Measurements from ENCODE around the gene RBM38.
"Not testable (repeated sequence)": the region's sequence is repeated elsewhere in the genome, so short reads cannot be mapped to it uniquely, and the experiment has no call there.

The RBM38 gene

DNA sequence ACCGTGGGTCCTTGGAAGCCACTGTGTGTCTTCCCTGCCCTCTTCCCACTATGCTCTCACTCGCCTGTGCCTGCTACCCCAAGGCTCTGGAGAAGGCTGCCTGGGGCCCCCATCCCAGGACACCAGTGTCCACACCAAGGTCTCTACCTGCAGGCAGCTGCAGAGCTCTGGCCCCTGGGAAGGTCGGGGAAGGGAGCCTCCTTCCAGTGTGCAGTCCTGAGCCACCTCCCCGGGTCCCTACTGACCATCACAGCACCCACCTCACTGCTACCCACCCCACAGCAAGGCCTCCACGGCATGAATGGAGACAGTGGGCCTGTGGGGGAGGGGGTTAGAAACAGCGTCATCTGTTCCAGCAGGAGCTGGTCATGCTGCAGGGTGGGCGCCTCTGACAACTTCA, 35.6 kb downstream of the RBM38 start:
- Histone ChIP-seq H3K27me3 (ENCODE audit: control insufficient read depth in 1 of 2, insufficient read depth in 2 of 2, low read length in 2 of 2) (no peaks in the 10 kb centered on the region), H3K27ac (ENCODE audit: low read depth, low read length) (no peak overlapping the region), H3K4me3 (ENCODE audit: low read depth in 1 of 2, low read length in 2 of 2) (no peak overlapping the region), H3K9me3 (ENCODE audit: low read length) (no peaks in the 10 kb centered on the region), H3K36me3 (ENCODE audit: insufficient read depth, low read length) (no peaks in the 10 kb centered on the region), H3K9ac (ENCODE audit: low read length) (no peak overlapping the region), H3K4me1 (ENCODE audit: insufficient read depth, low read length) (peaks cover 8% of the 10 kb centered on the region)

DNA sequence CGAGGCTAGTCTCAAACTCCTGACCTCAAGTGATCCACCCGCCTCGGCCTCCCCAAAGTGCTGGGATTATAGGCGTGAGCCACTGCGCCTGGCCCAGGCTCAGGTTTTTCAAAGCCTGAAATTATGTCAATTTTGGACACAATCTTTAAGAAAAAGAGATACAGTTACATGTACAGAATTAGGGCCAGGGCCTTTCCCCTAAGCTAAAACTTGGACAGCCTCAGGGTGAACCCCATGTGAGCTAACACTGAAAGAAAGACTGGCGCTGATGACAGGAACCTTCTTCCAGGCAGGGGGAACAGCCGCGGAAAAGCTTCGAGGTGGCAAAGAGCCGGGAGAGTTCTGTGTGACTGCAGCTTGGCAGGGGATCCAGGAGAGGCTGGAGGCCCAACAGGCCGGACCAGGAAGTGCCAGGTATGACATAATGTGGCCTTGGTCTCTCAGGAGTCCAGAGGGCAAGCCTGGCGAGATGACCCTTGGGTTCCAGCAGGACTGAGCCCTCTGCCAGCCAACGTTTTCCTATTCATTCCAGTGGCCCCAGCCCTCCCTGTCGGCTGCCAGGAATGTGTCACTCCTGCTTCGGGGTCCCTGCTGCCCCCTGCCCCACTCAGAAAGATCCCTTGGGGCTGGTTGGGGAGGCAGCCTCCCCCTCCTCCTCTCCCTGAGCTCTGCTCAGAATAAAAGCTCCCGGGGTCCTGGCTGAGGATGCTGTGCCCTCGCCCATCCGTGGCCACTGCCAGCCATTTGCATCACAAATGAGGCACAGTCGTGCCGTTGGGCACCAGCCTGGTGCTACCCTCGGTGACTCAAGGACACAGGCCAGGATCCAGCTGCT, 37.3 kb downstream of the RBM38 start:
- no peak overlapping the region for H3K4me3 ChIP-seq (ENCODE audit: low read depth in 1 of 2, low read length in 2 of 2)
- no peaks in the 10 kb centered on the region for H3K27me3 ChIP-seq (ENCODE audit: control insufficient read depth in 1 of 2, insufficient read depth in 2 of 2, low read length in 2 of 2)
- no peak overlapping the region for H3K9ac ChIP-seq (ENCODE audit: low read length)
- no peaks in the 10 kb centered on the region for H3K9me3 ChIP-seq (ENCODE audit: low read length)
- no peaks in the 10 kb centered on the region for H3K36me3 ChIP-seq (ENCODE audit: insufficient read depth, low read length)
- peaks cover 16% of the 10 kb centered on the region for H3K4me1 ChIP-seq (ENCODE audit: insufficient read depth, low read length)
- H3K27ac ChIP-seq (ENCODE audit: low read depth, low read length), result no peak overlapping the region

DNA sequence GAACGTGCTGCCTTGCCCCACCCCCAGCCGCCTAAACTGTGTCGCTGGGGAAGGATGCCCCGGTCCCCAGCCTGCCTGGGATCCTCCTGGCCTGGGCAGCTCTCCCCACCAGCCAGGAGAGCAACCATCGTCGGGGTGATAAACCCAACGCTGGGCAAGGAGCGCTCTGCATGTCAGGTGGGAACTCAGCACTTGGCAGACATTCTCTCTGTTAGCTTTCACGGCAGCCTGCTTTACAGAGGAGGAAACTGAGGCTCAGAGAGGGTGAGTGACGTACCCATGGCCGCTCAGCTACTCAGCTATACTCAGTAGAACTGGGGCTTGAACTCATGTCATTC, 37.9 kb downstream of the RBM38 start:
- Histone ChIP-seq H3K9ac (ENCODE audit: low read length) (no peak overlapping the region), H3K9me3 (ENCODE audit: low read length) (no peaks in the 10 kb centered on the region), H3K4me1 (ENCODE audit: insufficient read depth, low read length) (peaks cover 22% of the 10 kb centered on the region), H3K27ac (ENCODE audit: low read depth, low read length) (no peak overlapping the region), H3K27me3 (ENCODE audit: control insufficient read depth in 1 of 2, insufficient read depth in 2 of 2, low read length in 2 of 2) (no peaks in the 10 kb centered on the region), H3K36me3 (ENCODE audit: insufficient read depth, low read length) (no peaks in the 10 kb centered on the region), H3K4me3 (ENCODE audit: low read depth in 1 of 2, low read length in 2 of 2) (no peak overlapping the region)

DNA sequence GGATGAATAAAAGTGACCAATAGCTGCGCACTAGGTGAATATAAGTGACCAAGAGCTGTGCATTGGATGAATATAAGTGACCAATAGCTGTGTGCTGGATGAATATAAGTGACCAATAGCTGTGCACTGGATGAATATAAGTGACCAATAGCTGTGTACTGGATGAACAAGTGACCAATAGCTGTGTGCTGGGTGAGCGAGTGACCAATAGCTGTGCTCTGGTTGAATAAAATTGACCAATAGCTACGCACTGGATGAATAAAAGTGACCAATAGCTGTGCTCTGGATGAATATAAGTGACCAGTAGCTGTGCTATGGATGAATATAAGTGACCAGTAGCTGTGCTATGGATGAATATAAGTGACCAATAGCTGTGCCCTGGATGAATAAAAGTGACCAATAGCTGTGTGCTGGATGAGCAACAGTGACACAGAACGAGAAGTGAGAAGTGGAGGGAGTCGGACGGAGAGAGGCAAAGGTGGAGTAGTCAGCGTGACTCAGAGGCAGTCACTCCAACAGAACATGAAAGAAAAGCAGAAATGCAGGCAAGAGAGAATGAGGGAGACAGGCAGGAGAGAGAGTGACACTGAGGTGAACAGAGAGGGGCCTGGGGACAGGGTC, 38.5 kb downstream of the RBM38 start:
- Histone ChIP-seq H3K9me3 (ENCODE audit: low read length) (no peaks in the 10 kb centered on the region), H3K27me3 (ENCODE audit: control insufficient read depth in 1 of 2, insufficient read depth in 2 of 2, low read length in 2 of 2) (no peaks in the 10 kb centered on the region), H3K4me3 (ENCODE audit: low read depth in 1 of 2, low read length in 2 of 2) (no peak overlapping the region), H3K4me1 (ENCODE audit: insufficient read depth, low read length) (peaks cover 23% of the 10 kb centered on the region), H3K36me3 (ENCODE audit: insufficient read depth, low read length) (no peaks in the 10 kb centered on the region), H3K9ac (ENCODE audit: low read length) (no peak overlapping the region), H3K27ac (ENCODE audit: low read depth, low read length) (no peak overlapping the region)

DNA sequence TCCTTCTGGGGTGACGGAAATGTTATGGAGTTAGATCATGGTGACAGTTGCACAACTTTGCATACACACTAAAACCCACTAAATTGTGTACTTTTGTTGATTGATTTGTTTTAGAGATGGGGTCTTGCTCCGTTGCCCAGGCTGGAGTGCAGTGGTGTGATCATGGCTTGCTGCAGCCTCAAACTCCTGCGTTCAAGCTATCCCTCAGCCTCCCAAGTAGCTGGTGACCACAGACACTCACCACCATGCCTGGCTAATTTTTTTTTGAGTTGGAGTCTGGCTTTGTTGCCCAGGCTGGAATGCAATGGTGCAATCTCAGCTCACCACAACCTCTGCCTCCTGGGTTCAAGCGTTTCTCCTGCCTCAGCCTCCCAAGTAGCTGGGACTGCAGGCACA, 39.0 kb downstream of the RBM38 start:
- not testable (repeated sequence) for H3K27me3 ChIP-seq (ENCODE audit: control insufficient read depth in 1 of 2, insufficient read depth in 2 of 2, low read length in 2 of 2); H3K36me3 ChIP-seq (ENCODE audit: insufficient read depth, low read length); H3K4me3 ChIP-seq (ENCODE audit: low read depth in 1 of 2, low read length in 2 of 2); H3K27ac ChIP-seq (ENCODE audit: low read depth, low read length); H3K9me3 ChIP-seq (ENCODE audit: low read length); H3K9ac ChIP-seq (ENCODE audit: low read length)
- H3K4me1 ChIP-seq (ENCODE audit: insufficient read depth, low read length), result peaks cover 23% of the 10 kb centered on the region

DNA sequence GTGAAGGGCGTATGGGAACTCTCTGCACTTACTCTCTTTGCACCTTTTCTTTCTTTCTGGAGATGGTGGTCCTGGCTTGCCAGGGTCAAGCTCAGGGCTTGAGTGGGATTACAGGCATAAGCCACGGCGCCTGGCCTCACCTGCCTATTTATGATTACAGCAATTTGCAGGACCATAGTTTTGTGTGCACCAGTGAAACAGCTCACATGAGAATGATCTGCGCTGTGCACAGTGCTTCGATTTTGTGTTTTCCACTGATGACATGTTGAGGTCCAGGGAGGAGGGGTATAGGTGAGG, 40.3 kb downstream of the RBM38 start:
- Histone ChIP-seq H3K4me1 (ENCODE audit: insufficient read depth, low read length) (peaks cover 23% of the 10 kb centered on the region), H3K27me3 (ENCODE audit: control insufficient read depth in 1 of 2, insufficient read depth in 2 of 2, low read length in 2 of 2) (no peaks in the 10 kb centered on the region), H3K27ac (ENCODE audit: low read depth, low read length) (no peak overlapping the region), H3K9me3 (ENCODE audit: low read length) (no peaks in the 10 kb centered on the region), H3K9ac (ENCODE audit: low read length) (no peak overlapping the region), H3K4me3 (ENCODE audit: low read depth in 1 of 2, low read length in 2 of 2) (no peak overlapping the region), H3K36me3 (ENCODE audit: insufficient read depth, low read length) (no peaks in the 10 kb centered on the region)

DNA sequence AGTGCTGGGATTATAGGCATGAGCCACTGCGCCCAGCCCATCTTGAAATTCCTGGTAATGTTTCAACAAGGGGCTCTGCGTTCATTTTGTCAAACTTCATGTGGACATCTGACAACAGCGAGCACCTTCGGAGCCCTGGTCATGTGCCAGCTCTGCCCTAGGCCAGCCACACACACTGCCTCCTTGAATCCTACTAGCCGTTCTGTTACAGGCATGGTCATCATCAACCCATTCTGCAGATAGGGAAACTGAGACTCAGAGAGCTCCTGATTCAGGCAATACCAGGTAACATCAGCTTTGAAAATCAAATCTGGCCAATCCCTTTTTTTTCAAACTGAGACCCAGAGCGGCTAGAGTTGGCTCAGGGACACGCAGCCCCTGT, 41.3 kb downstream of the RBM38 start:
- Histone ChIP-seq H3K9me3 (ENCODE audit: low read length) (no peaks in the 10 kb centered on the region), H3K9ac (ENCODE audit: low read length) (no peak overlapping the region), H3K4me1 (ENCODE audit: insufficient read depth, low read length) (peaks cover 30% of the 10 kb centered on the region), H3K27me3 (ENCODE audit: control insufficient read depth in 1 of 2, insufficient read depth in 2 of 2, low read length in 2 of 2) (no peaks in the 10 kb centered on the region), H3K27ac (ENCODE audit: low read depth, low read length) (no peak overlapping the region), H3K4me3 (ENCODE audit: low read depth in 1 of 2, low read length in 2 of 2) (no peak overlapping the region), H3K36me3 (ENCODE audit: insufficient read depth, low read length) (no peaks in the 10 kb centered on the region)

DNA sequence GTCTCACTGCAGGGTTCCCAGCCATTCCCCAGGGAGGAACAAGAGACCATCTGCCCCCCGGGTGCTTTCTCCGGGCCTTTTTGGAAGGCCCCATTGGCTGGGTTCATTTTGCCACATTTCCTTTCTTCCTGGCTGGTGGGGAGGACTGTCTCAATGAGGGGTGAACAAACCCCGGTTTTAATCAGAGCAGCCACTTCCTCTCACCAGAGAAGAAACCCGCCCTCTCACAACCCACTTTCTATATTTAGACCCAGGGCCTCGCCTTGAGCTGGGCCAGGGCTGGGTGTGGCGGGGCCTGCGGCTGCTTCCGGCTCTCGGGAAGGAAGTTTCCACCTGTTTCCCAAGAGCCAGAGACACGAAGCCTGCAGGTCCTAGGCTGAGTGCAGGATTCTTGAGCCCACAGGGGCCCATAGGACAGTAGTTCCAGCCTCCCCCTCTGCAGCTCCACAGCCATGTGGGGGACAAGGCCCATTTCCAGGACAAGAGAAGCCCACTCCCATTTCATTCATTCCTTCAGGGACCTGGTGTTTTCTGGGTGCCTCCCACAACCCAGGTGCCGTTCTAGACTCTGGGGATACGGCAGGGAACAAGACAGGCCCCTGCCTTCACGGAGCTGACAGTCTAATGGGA, 41.8 kb downstream of the RBM38 start:
- Histone ChIP-seq H3K4me1 (ENCODE audit: insufficient read depth, low read length) (peaks cover 35% of the 10 kb centered on the region), H3K27ac (ENCODE audit: low read depth, low read length) (no peak overlapping the region), H3K36me3 (ENCODE audit: insufficient read depth, low read length) (no peaks in the 10 kb centered on the region), H3K4me3 (ENCODE audit: low read depth in 1 of 2, low read length in 2 of 2) (no peak overlapping the region), H3K9me3 (ENCODE audit: low read length) (no peaks in the 10 kb centered on the region), H3K9ac (ENCODE audit: low read length) (no peak overlapping the region), H3K27me3 (ENCODE audit: control insufficient read depth in 1 of 2, insufficient read depth in 2 of 2, low read length in 2 of 2) (no peaks in the 10 kb centered on the region)

DNA sequence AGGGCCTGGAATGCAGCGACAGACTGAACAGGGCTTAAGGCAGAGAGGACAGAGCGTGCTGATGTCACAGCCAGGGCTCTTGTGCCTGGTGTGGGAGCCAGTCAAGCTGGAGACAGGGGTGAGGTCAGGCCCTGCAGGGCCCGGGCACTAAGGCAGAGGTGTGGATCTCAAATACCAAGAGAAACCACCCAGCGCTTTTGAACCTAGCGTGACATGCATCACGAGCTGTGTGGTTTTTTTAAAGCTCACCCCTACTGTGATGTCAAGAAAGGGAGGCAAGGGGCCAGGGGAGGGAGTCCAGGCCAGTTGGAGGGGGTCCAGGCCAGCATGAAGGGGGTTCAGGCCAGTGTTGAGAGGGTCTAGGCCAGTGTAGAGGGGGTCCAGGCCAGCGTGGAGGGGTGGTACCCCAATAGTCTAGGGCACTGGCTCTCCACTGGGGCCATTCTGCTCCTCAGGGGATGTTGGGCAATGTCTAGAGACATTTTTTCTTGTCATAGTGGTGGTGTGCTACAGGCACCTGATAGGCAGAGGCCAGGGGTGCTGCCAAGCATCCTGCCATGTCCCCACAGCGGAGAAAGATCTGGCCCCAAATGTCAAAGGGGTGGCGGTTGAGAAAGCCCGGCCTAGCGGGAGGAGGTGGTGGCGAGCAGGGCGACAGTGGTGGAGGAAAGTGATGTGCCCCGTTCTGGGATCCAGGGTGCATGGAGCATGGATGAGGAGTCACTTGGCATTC, 42.6 kb downstream of the RBM38 start:
- H3K27me3 ChIP-seq (ENCODE audit: control insufficient read depth in 1 of 2, insufficient read depth in 2 of 2, low read length in 2 of 2), result no peaks in the 10 kb centered on the region
- no peak overlapping the region for H3K4me3 ChIP-seq (ENCODE audit: low read depth in 1 of 2, low read length in 2 of 2)
- H3K9ac ChIP-seq (ENCODE audit: low read length), result no peak overlapping the region
- peak overlapping the region; percentile 39 for H3K27ac ChIP-seq (ENCODE audit: low read depth, low read length)
- no peaks in the 10 kb centered on the region for H3K36me3 ChIP-seq (ENCODE audit: insufficient read depth, low read length)
- peaks cover 43% of the 10 kb centered on the region for H3K4me1 ChIP-seq (ENCODE audit: insufficient read depth, low read length)
- H3K9me3 ChIP-seq (ENCODE audit: low read length), result no peaks in the 10 kb centered on the region

DNA sequence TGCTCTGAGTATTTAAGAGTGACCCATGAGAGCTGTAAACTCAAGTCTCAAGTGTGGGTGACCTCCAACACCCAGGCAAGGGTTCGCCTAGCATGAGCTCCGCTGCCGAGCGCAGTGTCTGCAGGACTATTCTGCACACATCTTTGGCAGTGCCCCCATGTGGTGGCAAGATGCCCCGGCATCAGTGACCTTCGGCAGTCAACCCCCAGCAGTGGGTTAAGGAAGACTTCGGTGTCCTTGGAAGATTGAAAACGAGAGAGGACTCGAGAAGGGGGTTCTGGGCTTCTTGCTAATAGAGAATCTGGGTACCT, 43.1 kb downstream of the RBM38 start:
- no peaks in the 10 kb centered on the region for H3K36me3 ChIP-seq (ENCODE audit: insufficient read depth, low read length)
- peaks cover 43% of the 10 kb centered on the region for H3K4me1 ChIP-seq (ENCODE audit: insufficient read depth, low read length)
- no peak overlapping the region for H3K9ac ChIP-seq (ENCODE audit: low read length)
- no peaks in the 10 kb centered on the region for H3K9me3 ChIP-seq (ENCODE audit: low read length)
- no peak overlapping the region for H3K27ac ChIP-seq (ENCODE audit: low read depth, low read length)
- no peaks in the 10 kb centered on the region for H3K27me3 ChIP-seq (ENCODE audit: control insufficient read depth in 1 of 2, insufficient read depth in 2 of 2, low read length in 2 of 2)
- H3K4me3 ChIP-seq (ENCODE audit: low read depth in 1 of 2, low read length in 2 of 2), result no peak overlapping the region

DNA sequence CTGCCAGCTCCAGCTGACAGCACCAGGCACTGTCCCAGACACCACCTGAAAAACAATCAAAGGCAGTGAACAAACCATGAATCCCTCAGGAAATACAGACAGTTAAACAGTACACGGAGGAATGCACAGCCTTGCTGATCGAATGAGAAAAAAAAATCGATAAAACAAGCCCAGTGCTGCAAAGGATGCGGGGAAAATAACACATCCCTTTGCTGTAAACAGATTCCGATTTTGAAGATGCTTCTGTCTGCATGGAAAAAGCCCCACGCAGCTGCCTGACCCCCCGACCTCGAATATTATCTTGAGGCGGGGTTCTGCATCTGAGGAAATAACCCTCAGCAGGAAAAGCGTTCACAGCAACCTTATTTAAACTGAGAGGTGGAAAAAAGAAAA, 43.9 kb downstream of the RBM38 start:
- Histone ChIP-seq H3K27ac (ENCODE audit: low read depth, low read length) (no peak overlapping the region), H3K9me3 (ENCODE audit: low read length) (no peaks in the 10 kb centered on the region), H3K4me1 (ENCODE audit: insufficient read depth, low read length) (peaks cover 51% of the 10 kb centered on the region), H3K36me3 (ENCODE audit: insufficient read depth, low read length) (no peaks in the 10 kb centered on the region), H3K4me3 (ENCODE audit: low read depth in 1 of 2, low read length in 2 of 2) (no peak overlapping the region), H3K9ac (ENCODE audit: low read length) (no peak overlapping the region), H3K27me3 (ENCODE audit: control insufficient read depth in 1 of 2, insufficient read depth in 2 of 2, low read length in 2 of 2) (no peaks in the 10 kb centered on the region)

Data from muscle layer of colon (tissue), 2 donors.